GM12801 (cell line): ENCODE results near the gene BCL6.

Source experiments
- CTCF ChIP-seq: IDR thresholded peaks from one replicate; pipeline ENCODE4 v1.5.1; 2011; ENCODE audit warnings: control low read depth; ENCODE audit not compliant: insufficient read length; ENCODE audit errors: extremely low read depth

The BCL6 gene

GRCh38 chr3:187679638-187680396 lies 65.5 kb downstream of the BCL6 start:
- no peak for TF ChIP-seq CTCF

- no peak for TF ChIP-seq CTCF
Measured at GRCh38 chr3:187678726-187679268, 66.5 kb downstream of the BCL6 start.

- TF ChIP-seq CTCF: no peak
Measured at GRCh38 chr3:187677604-187678003, 67.7 kb downstream of the BCL6 start.

- TF ChIP-seq CTCF: no peak
Measured at GRCh38 chr3:187673012-187673411, 72.3 kb downstream of the BCL6 start.
